DOHH2 (cell line): ENCODE results near the gene C3.

Experiments
- H3F3A ChIP-seq: fragments of 200-600 bp; sonication (generic), shearing (Covaris generic); 2 replicates; pipeline ENCODE4 v1.6.0; 2016; ENCODE audit warnings: antibody characterized with exemption, mild to moderate bottlenecking; ENCODE audit not compliant: control insufficient read depth, insufficient read depth
- H3K27ac ChIP-seq: fragments of 200-600 bp; sonication (generic); 2 replicates; pipeline ENCODE4 v1.5.1; 2014; ENCODE audit warnings: low read depth, mild to moderate bottlenecking, low read length, moderate library complexity
- H3K27me3 ChIP-seq: fragments of 200-600 bp; sonication (generic); 2 replicates; pipeline ENCODE4 v1.6.1; 2014; ENCODE audit warnings: mild to moderate bottlenecking, low read length, mixed read lengths; ENCODE audit not compliant: control insufficient read depth
- H3K36me3 ChIP-seq: fragments of 200-600 bp; sonication (generic); 2 replicates; pipeline ENCODE4 v1.6.1; 2014; ENCODE audit warnings: mild to moderate bottlenecking, low read length, moderate library complexity, mixed read lengths; ENCODE audit not compliant: control insufficient read depth
- H3K4me1 ChIP-seq: fragments of 200-600 bp; sonication (generic); 2 replicates; pipeline ENCODE4 v1.6.1; 2014; ENCODE audit warnings: mild to moderate bottlenecking, low read length, mixed read lengths; ENCODE audit not compliant: control insufficient read depth
- H3K4me2 ChIP-seq: fragments of 200-600 bp; sonication (generic); 2 replicates; pipeline ENCODE4 v1.6.0; 2014; ENCODE audit warnings: mild to moderate bottlenecking, low read length, moderate library complexity
- H3K4me3 ChIP-seq: fragments of 200-600 bp; sonication (generic); 2 replicates; pipeline ENCODE4 v1.5.1; 2014; ENCODE audit warnings: mild to moderate bottlenecking, low read length, mixed read lengths
- H3K79me2 ChIP-seq: fragments of 200-600 bp; sonication (generic); 2 replicates; pipeline ENCODE4 v1.6.1; 2014; ENCODE audit warnings: mild to moderate bottlenecking, low read length, mixed read lengths; ENCODE audit not compliant: control insufficient read depth
- H3K9me2 ChIP-seq: fragments of 200-600 bp; sonication (generic); replicated peaks from 2 replicates; pipeline ENCODE4 v1.6.1; 2014; ENCODE audit warnings: mild to moderate bottlenecking, low read length, mixed read lengths; ENCODE audit not compliant: control insufficient read depth
- H3K9me3 ChIP-seq: fragments of 200-600 bp; sonication (generic); 2 replicates; pipeline ENCODE4 v1.6.1; 2014; ENCODE audit warnings: antibody characterized with exemption, low read length, mixed read lengths; ENCODE audit not compliant: control insufficient read depth, insufficient read depth
- H4K20me1 ChIP-seq: fragments of 200-600 bp; sonication (generic); 2 replicates; pipeline ENCODE4 v1.6.0; 2014; ENCODE audit warnings: low read depth, mild to moderate bottlenecking, antibody characterized with exemption, low read length, moderate library complexity; ENCODE audit not compliant: control insufficient read depth, insufficient read depth
- EZH2phosphoT487 ChIP-seq: fragments of 200-600 bp; sonication (generic); IDR thresholded peaks from 2 replicates; pipeline ENCODE4 v1.6.1; 2017; ENCODE audit warnings: borderline replicate concordance, mild to moderate bottlenecking, antibody characterized with exemption, low read length, moderate library complexity, mixed read lengths
- TF ChIP-seq, protein P1 (sequence below): fragments of 200-600 bp; sonication (generic); IDR thresholded peaks from one replicate; pipeline ENCODE4 v1.5.1; 2014; ENCODE audit warnings: antibody characterized with exemption, mild to moderate bottlenecking, low read depth, low read length; ENCODE audit not compliant: poor library complexity, severe bottlenecking

C3 gene

GRCh38 chr19:6687114-6687513, 33.3 kb downstream of the C3 start:
- no peaks in the 10 kb centered on the region for H3F3A ChIP-seq
- H3K9me3 ChIP-seq = peaks cover 4% of the 10 kb centered on the region; the same call in 1 of the 2 replicates
- no peaks in the 10 kb centered on the region for H3K79me2 ChIP-seq
- TF ChIP-seq, protein P1, sequence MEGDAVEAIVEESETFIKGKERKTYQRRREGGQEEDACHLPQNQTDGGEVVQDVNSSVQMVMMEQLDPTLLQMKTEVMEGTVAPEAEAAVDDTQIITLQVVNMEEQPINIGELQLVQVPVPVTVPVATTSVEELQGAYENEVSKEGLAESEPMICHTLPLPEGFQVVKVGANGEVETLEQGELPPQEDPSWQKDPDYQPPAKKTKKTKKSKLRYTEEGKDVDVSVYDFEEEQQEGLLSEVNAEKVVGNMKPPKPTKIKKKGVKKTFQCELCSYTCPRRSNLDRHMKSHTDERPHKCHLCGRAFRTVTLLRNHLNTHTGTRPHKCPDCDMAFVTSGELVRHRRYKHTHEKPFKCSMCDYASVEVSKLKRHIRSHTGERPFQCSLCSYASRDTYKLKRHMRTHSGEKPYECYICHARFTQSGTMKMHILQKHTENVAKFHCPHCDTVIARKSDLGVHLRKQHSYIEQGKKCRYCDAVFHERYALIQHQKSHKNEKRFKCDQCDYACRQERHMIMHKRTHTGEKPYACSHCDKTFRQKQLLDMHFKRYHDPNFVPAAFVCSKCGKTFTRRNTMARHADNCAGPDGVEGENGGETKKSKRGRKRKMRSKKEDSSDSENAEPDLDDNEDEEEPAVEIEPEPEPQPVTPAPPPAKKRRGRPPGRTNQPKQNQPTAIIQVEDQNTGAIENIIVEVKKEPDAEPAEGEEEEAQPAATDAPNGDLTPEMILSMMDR = no peak
- TF ChIP-seq EZH2phosphoT487 = no peak
- no peaks in the 10 kb centered on the region for H3K9me2 ChIP-seq
- no peaks in the 10 kb centered on the region for H4K20me1 ChIP-seq
- H3K27ac ChIP-seq = no peak overlapping the region
- peaks cover 5% of the 10 kb centered on the region for H3K4me1 ChIP-seq
- no peak overlapping the region for H3K4me2 ChIP-seq
- no peaks in the 10 kb centered on the region for H3K36me3 ChIP-seq
- H3K27me3 ChIP-seq = peaks cover 26% of the 10 kb centered on the region
- H3K4me3 ChIP-seq = no peak overlapping the region

GRCh38 chr19:6686628-6686975, 33.8 kb downstream of the C3 start:
- Histone ChIP-seq H3K4me2 (no peak overlapping the region), H4K20me1 (no peaks in the 10 kb centered on the region), H3K4me3 (no peak overlapping the region), H3K27me3 (peaks cover 31% of the 10 kb centered on the region), H3F3A (no peaks in the 10 kb centered on the region), H3K4me1 (peaks cover 5% of the 10 kb centered on the region), H3K36me3 (no peaks in the 10 kb centered on the region), H3K27ac (no peak overlapping the region), H3K9me2 (no peaks in the 10 kb centered on the region), H3K79me2 (no peaks in the 10 kb centered on the region), H3K9me3 (peaks cover 4% of the 10 kb centered on the region; the same call in 1 of the 2 replicates)
- TF ChIP-seq EZH2phosphoT487 = no peak
- TF ChIP-seq, protein P1 = no peak

DNA sequence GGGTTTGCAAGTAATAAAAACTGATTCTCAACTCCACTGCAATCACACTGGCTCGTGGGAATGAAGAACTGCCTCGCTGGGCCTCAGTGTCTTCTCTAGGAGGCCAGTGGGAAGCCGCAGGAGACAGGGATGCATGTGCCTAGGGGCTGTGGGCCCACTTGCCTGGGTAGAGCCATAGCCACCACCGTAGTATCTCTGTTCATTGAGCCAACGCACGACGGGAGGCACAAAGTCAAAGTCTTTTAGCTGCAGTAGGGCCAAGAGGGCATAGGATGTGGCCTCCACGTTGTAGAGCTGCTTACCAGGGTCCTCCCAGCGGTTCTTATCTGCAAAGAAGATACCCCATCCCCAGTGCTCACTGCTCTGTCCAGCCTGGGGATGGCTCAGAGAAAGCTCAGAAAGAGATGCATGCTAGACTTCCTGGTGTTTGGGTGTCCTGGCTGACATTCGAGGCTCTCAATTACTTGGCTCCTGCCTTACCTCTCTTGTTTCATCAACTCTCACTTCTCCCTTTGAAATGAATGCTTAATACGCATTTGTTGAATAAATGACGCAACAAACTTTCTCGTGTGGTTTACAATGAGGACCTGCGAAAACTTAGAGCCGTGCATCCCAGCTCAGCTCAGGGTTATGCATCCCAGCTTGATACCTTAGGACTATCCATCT, 34.4 kb downstream of the C3 start:
- Histone ChIP-seq H3K9me3 (peaks cover 4% of the 10 kb centered on the region; the same call in 1 of the 2 replicates), H3F3A (no peaks in the 10 kb centered on the region), H3K27me3 (peaks cover 33% of the 10 kb centered on the region), H3K79me2 (no peaks in the 10 kb centered on the region), H3K27ac (no peak overlapping the region), H4K20me1 (no peaks in the 10 kb centered on the region), H3K4me2 (no peak overlapping the region), H3K4me1 (peaks cover 5% of the 10 kb centered on the region), H3K4me3 (no peak overlapping the region), H3K9me2 (no peaks in the 10 kb centered on the region), H3K36me3 (no peaks in the 10 kb centered on the region)
- TF ChIP-seq EZH2phosphoT487 = no peak
- TF ChIP-seq, protein P1 = no peak
